Choroid plexus epithelial cell (primary cell): ENCODE data around the gene SLC3A2.
A peak's percentile ranks its signal among the peaks of the same experiment; 100 is the strongest.

Experiments used
- DNase-seq: peaks from one replicate; pipeline ENCODE4 v3.0.0-alpha.2; 2010; ENCODE audit warnings: low read depth
- H3K4me3 ChIP-seq: 2 replicates; pipeline ENCODE4 v1.5.1; 2011; ENCODE audit warnings: low read depth, mild to moderate bottlenecking, control low read depth, low read length, moderate library complexity
- CTCF ChIP-seq: conservative IDR thresholded peaks from 2 replicates; pipeline ENCODE4 v1.5.1; 2011; ENCODE audit warnings: low read depth, mild to moderate bottlenecking, control low read depth, inconsistent platforms, low read length, moderate library complexity

SLC3A2 gene

GRCh38 chr11:62922653-62923431, 42.1 kb downstream of the SLC3A2 start:
- peak; percentile 48 for TF ChIP-seq CTCF
- DNase-seq = no peak
- no peak overlapping the region for H3K4me3 ChIP-seq

- no peak for TF ChIP-seq CTCF
- DNase-seq = no peak
- peak overlapping the region; percentile 5 for H3K4me3 ChIP-seq
Observed at GRCh38 chr11:62923601-62924411, 43.1 kb downstream of the SLC3A2 start.

GRCh38 chr11:62925308-62925707, 44.6 kb downstream of the SLC3A2 start:
- no peak overlapping the region for H3K4me3 ChIP-seq
- TF ChIP-seq CTCF = no peak
- no peak for DNase-seq

GRCh38 chr11:62925745-62926679, 45.3 kb downstream of the SLC3A2 start:
- no peak for DNase-seq
- TF ChIP-seq CTCF = no peak

GRCh38 chr11:62926680-62927455, 46.2 kb downstream of the SLC3A2 start:
- DNase-seq = no peak
- TF ChIP-seq CTCF = no peak
- no peak overlapping the region for H3K4me3 ChIP-seq

More at GRCh38 chr11:62925745-62926679, 45.3 kb downstream of the SLC3A2 start:
- peak overlapping the region; percentile 37 for H3K4me3 ChIP-seq

- no peak for DNase-seq
- no peak overlapping the region for H3K4me3 ChIP-seq
- no peak for TF ChIP-seq CTCF
Observed at GRCh38 chr11:62928011-62928410, 47.3 kb downstream of the SLC3A2 start.
